HG03521 (cell line): ENCODE data around the gene SLC30A2.
A peak's percentile ranks its signal among the peaks of the same experiment; 100 is the strongest.

Experiments used
- ATAC-seq: cut with Tn5 transposase; IDR thresholded peaks from one replicate; pipeline ENCODE4 v1.9.1; 2021; ENCODE audit warnings: mild to moderate bottlenecking, moderate library complexity; ENCODE audit not compliant: unreplicated experiment

Gene SLC30A2

GRCh38 chr1:26043765-26044164, 2.2 kb downstream of the SLC30A2 start:
- no peak for ATAC-seq

- ATAC-seq, result no peak
Observed at GRCh38 chr1:26041978-26042377, 3.9 kb downstream of the SLC30A2 start.

- ATAC-seq, result no peak
Observed at GRCh38 chr1:26041401-26041800, 4.5 kb downstream of the SLC30A2 start.

GRCh38 chr1:26038904-26039303, 7.0 kb downstream of the SLC30A2 start:
- ATAC-seq, result no peak

GRCh38 chr1:26038477-26038876, 7.4 kb downstream of the SLC30A2 start:
- ATAC-seq, result no peak

- ATAC-seq, result no peak
Observed at GRCh38 chr1:26037904-26038303, 8.0 kb downstream of the SLC30A2 start.

- no peak for ATAC-seq
Observed at GRCh38 chr1:26036756-26037281, 9.1 kb downstream of the SLC30A2 start.

GRCh38 chr1:26035959-26036755, 9.8 kb downstream of the SLC30A2 start:
- peak; percentile 58 for ATAC-seq

- peak; percentile 77 for ATAC-seq
Observed at GRCh38 chr1:26035203-26035958, 10.5 kb downstream of the SLC30A2 start.

GRCh38 chr1:26034504-26035202, 11.3 kb downstream of the SLC30A2 start:
- ATAC-seq, result no peak

GRCh38 chr1:26032656-26033357, 13.1 kb downstream of the SLC30A2 start:
- no peak for ATAC-seq

GRCh38 chr1:26031611-26032220, 14.2 kb downstream of the SLC30A2 start:
- ATAC-seq, result no peak

- ATAC-seq, result no peak
Observed at GRCh38 chr1:26031196-26031595, 14.7 kb downstream of the SLC30A2 start.

- ATAC-seq, result no peak
Observed at GRCh38 chr1:26029864-26030481, 15.9 kb downstream of the SLC30A2 start.

- ATAC-seq, result no peak
Observed at GRCh38 chr1:26029054-26029863, 16.7 kb downstream of the SLC30A2 start.

GRCh38 chr1:26028490-26028980, 17.4 kb downstream of the SLC30A2 start:
- no peak for ATAC-seq

GRCh38 chr1:26027716-26028489, 18.0 kb downstream of the SLC30A2 start:
- ATAC-seq, result no peak

- ATAC-seq, result no peak
Observed at GRCh38 chr1:26025517-26025916, 20.4 kb downstream of the SLC30A2 start.
